GM12872 (cell line): ENCODE results near the gene POLR2B.

ENCODE experiments used
- TF ChIP-seq, protein P1 (sequence below): IDR thresholded peaks from 3 replicates; pipeline ENCODE4 v1.5.1; 2011; ENCODE audit warnings: low read depth, mild to moderate bottlenecking, low read length, moderate library complexity; ENCODE audit not compliant: insufficient read depth

POLR2B gene

DNA sequence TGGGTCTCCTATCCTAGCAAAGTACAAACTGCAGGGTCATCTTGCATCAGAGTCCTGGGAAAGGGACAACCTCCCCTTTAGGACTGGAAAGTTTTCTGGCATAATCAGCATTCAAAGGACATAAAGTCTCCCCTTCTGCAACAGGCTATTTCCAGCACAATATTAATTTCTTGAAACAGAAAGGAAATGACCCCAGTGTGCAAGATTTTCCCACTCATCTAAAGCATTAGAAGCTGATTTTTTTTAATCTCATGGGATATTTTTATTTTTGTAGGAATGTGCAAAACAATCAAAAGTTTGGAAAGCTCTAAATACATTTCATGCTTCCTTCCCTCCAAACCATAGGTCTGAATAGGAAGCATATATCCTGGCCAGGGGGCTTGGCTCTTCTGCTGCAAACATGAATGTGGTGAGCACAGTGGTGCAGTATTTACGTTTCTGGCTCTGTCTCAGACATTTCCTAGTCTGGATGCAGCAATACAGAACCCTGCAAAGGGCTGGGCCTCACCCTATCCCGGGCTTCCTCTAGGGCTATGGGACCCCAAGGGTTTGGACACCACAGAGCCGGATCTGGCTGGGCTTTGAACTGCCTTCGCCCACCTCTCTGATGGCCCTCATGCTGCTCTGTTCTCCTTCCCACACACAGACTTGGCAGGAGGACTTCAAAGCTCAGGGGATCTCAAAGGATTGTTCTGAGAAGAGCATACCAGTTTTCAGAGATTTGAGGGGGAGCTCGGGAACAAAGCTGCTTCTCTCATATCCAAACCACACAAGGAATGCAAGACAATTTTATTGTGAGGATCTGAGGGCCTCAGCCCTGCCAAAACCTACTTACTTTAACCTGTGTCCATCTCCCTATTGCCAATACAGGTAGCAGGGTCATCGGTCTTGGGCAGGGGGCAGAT, 64.9 kb downstream of the POLR2B start:
- TF ChIP-seq, protein P1, sequence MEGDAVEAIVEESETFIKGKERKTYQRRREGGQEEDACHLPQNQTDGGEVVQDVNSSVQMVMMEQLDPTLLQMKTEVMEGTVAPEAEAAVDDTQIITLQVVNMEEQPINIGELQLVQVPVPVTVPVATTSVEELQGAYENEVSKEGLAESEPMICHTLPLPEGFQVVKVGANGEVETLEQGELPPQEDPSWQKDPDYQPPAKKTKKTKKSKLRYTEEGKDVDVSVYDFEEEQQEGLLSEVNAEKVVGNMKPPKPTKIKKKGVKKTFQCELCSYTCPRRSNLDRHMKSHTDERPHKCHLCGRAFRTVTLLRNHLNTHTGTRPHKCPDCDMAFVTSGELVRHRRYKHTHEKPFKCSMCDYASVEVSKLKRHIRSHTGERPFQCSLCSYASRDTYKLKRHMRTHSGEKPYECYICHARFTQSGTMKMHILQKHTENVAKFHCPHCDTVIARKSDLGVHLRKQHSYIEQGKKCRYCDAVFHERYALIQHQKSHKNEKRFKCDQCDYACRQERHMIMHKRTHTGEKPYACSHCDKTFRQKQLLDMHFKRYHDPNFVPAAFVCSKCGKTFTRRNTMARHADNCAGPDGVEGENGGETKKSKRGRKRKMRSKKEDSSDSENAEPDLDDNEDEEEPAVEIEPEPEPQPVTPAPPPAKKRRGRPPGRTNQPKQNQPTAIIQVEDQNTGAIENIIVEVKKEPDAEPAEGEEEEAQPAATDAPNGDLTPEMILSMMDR: no peak

DNA sequence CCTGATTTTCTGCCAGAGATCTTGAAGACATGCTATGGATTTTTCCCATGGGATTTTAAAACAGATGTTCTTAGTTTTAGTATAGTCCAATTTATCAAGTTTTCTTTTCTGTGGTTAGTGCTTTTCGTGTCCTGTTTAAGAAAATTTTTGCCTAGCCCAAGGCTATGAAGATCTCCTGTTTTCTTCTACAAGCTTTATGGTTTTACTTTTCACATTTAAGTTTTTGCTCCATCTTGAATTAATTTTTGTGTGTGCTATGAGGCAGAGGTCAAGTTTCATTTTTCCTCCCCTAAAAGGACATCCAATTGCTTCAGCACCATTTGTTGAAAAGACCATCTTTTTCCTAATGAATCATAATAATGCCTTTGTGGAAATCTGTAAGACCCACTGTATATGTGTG, 65.6 kb downstream of the POLR2B start:
- TF ChIP-seq, protein P1: no peak

DNA sequence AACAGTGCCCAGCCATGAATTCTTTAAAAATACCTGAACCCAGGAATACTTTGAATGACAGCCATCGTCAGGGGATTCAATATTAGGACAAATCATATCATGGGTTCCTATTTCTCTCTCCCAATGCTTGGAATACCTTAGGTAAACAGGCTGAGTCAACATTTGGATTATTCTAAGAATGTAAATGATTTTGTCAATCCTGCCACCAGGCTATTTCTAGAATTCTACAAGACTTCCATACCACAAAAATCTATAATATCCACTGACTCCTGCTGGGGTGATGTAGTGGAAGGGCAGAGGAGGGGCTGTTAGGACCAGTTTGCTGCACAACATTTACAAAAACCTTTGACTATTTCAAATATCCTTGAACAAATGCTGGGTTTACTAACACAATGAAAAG, 66.3 kb downstream of the POLR2B start:
- TF ChIP-seq, protein P1: no peak

DNA sequence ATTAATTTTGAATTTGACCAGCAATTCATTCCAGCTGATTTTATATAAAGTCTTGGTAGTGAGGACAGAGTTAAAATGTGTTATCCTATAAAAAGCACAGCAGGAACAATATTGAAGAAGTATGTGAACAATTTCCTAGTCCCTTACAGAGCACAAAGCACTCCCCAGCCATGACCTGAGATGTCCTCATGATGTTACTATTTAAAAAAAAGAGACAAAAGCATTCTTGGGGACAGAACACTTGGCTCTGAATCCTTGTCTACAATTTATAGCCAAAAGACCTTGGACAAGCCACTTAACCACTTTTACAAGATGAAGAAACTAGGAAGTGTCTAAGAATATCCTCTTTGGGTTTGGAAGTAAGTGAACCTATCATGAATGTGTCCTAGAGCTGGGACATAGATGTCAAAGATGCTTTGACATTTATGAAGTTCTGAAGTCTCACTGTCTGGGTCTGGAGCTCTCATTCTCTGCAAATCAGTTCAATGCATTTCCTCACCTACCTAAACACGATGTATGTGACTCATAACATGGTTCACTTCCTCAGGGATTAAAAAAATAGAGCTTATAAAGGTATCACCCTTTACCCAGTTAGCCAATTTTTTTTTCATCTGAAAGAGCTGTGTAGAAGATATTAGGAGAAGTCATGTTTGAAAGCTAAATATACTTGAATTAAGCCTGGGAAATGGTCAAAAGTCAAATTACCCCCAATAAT, 70.1 kb downstream of the POLR2B start:
- TF ChIP-seq, protein P1: no peak

DNA sequence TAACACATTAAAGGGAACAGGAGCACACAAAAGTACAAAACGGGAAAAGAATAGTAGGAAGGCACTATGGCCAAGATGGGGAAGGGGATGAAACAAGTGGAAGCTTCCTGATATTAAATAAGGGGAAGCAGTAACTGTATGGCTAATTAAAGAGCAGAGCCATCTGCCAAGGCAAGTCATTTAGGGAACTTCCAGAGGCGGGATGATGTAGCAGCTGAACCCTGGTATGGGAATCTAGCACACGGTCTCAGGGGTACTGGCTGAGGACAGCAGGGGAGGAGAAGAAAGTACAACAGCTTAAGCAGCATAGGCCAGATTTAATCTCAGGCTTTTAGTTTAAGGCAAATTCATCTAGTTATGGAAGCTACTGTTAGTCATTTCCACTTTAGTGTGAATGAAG, 72.4 kb downstream of the POLR2B start:
- TF ChIP-seq, protein P1: no peak

DNA sequence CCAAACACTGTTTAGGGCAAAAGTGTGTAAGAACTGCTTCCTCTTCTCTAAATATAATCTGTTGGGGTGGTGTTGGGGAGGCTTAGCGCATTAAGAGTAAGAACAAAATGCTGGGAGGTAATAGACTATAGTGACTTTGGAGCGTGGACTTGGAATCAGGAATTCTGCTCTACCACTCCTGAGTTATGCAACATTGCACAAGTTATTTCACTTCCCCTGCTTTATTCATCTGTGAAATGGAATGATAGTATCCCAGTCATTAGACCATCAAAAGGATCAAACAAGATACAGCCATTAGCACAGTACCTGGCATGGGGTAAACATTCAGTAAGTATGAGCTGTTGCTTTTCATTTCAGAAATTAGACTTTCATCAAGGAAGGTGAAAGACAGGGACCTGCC, 72.8 kb downstream of the POLR2B start:
- TF ChIP-seq, protein P1: no peak

DNA sequence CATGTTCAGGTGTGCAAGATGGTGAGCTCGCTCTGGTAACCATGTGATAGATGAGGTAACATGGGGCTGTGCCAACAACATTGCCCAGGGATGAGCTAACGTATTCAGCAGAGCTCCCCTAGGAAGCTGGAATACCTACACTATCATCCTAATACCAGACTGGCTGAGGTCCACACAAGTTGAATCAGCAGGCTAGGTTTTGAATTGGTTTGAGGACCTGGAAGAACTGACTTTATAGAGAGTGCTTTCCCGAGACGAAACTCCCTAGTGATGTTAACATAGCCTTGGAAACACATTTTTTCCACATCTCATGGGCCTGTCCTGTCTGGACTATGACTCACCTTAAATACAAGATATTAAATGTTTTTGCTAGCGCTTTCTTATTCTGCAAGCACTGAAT, 74.8 kb downstream of the POLR2B start:
- TF ChIP-seq, protein P1: no peak
